ENCODE measurements around the gene SRSF6.
"Not testable (repeated sequence)": the region's sequence is repeated elsewhere in the genome, so short reads cannot be mapped to it uniquely, and the experiment has no call there.

DNA sequence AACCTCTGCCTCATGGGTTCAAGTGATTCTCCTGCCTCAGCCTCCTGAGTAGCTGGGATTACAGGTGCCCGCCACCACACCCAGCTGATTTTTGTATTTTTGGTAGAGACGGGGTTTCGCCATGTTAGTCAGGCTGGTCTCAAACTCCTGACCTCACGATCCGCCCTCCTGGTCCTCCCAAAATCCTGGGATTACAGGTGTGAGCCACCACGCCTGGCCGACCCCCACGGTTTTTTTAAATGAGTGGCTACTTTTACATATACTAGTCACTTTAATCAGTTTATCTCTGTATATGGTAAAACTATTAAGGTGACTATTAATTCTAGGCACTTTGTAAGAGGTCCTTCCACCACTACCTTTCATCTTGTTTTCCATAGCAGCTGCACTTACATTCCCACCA is 44.3 kb downstream of the SRSF6 start:
- TF ChIP-seq POLR2AphosphoS5 (IDR thresholded peaks at IDR 0.05; ENCODE audit: low read depth); EZH2 (IDR thresholded peaks at IDR 0.05; ENCODE audit: low read depth, unreplicated experiment); ZNF331 (CRISPR knock-in tag; IDR thresholded peaks at IDR 0.05; ENCODE audit: low read depth): not testable (repeated sequence)
- TF ChIP-seq, protein P1, sequence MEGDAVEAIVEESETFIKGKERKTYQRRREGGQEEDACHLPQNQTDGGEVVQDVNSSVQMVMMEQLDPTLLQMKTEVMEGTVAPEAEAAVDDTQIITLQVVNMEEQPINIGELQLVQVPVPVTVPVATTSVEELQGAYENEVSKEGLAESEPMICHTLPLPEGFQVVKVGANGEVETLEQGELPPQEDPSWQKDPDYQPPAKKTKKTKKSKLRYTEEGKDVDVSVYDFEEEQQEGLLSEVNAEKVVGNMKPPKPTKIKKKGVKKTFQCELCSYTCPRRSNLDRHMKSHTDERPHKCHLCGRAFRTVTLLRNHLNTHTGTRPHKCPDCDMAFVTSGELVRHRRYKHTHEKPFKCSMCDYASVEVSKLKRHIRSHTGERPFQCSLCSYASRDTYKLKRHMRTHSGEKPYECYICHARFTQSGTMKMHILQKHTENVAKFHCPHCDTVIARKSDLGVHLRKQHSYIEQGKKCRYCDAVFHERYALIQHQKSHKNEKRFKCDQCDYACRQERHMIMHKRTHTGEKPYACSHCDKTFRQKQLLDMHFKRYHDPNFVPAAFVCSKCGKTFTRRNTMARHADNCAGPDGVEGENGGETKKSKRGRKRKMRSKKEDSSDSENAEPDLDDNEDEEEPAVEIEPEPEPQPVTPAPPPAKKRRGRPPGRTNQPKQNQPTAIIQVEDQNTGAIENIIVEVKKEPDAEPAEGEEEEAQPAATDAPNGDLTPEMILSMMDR (conservative IDR thresholded peaks at IDR 0.05; ENCODE audit: low read depth in 2 of 2) = not testable (repeated sequence)

All from GM23338 (cell line).